ENCODE measurements around the gene RUNDC1.
A peak's percentile ranks its signal among the peaks of the same experiment; 100 is the strongest.

The RUNDC1 gene

GRCh38 chr17:43020030-43020621, 39.8 kb downstream of the RUNDC1 start:
- DNase-seq, result no peak

- peak in 3 of 5 experiments; percentile 11 to 35 (median 30) for DNase-seq
Measured at GRCh38 chr17:43020789-43021740, 40.7 kb downstream of the RUNDC1 start.

GRCh38 chr17:43021741-43022512, 41.6 kb downstream of the RUNDC1 start, which contains the start of gene VAT1:
TSS of gene VAT1 (minus strand) at chr17:43022385. CDS start at chr17:43022322, 63 bp downstream.
- peak; percentile 40 to 63 (median 55) for DNase-seq

DNA sequence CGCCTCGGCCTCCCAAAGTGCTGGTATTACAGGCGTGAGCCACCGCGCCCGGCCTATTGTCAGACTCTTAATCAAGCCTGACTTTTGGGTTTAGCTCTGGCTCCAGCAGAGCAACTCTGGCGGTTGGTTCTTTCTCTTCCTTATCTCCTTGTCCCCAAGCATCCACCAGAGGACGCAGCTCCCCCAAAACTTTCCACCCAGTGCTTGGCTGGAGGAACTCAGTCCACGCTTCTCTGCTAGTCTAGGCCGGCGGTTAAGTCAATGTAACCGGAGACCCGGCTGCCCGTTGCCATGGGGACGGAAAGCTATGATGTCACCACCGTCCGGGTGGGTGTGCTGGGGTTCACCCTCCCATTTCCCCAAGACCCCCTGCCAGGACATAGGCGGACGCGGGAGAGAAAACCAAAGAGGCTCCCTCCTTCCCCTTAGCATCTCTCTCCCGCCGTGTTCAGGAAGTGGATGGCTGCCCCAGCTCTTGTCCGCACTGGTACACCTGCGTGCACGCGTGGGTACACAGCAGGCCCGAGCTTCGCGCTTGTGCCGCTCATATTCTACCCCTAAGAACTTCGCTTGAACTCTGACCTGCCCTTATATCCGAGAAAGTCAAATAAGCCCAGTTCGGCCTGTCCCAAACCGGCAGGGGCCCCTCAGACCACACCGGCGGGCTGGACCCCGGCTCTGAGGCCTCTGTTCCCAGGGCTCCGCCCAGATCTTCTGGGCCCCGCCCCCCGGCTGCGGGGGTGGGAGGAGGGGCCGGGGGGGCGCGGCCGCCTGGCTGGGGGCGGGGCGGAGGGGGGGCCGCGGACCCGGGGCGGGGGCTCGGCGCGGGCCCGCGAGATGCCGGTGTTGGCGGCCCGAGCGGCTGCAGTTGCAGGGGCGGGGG, 44.3 kb downstream of the RUNDC1 start, which contains the start of gene RND2:
Gene RND2, plus strand, starts transcription at position 825 of the 883 bp plus-strand sequence. CDS start 117 bp downstream, outside the sequence.
- DNase-seq, result peak; percentile 59 to 79 (median 71)

GRCh38 chr17:43025290-43025657, 44.9 kb downstream of the RUNDC1 start:
- DNase-seq, result no peak

- DNase-seq, result no peak
Measured at GRCh38 chr17:43025766-43026537, 45.6 kb downstream of the RUNDC1 start.

- DNase-seq, result no peak
Measured at GRCh38 chr17:43026595-43026994, 46.2 kb downstream of the RUNDC1 start.

DNA sequence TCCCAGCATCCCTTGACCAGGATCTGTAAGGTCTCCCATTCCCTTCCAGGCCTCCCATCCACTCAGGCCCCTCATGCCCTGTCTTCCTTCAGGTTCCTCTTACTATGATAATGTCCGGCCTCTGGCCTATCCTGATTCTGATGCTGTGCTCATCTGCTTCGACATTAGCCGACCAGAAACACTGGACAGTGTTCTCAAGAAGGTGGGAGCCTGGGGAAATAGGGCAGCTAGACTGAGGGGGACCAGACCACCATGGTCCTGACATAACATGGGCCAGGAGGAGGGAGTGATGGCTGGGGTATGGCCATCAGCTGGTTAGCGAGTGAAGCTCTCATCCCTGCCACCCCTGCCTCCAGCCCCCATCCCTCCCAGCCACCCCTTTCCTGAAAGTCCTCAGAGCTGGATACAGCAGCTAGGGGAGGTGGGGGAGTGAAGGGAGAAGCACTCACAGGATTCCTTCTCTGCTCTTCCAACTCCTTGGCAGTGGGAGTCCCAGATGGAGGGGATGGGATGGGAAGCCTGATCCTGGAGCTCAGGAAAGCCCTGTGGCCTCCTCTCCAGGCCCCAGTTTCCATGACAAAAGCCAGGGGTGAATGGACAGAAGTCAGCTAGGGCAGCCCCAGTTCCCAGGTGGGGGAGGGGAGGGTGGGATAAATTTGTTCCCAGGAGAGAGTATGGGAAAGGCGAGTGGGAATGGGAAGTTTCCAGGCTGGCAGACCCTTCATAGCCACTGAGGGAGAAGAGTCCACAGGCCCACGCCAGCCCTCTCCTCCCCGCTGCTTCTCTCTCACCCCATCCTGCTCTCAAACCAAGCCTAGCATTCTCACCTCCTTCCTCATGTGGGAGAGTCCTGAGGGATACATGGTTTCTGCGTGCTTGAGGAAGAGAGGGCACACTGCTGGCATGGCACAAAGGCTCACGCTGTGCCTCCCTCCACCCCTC, 47.0 kb downstream of the RUNDC1 start:
- no peak for DNase-seq

- DNase-seq, result no peak
Measured at GRCh38 chr17:43028221-43028861, 48.0 kb downstream of the RUNDC1 start.

DNA sequence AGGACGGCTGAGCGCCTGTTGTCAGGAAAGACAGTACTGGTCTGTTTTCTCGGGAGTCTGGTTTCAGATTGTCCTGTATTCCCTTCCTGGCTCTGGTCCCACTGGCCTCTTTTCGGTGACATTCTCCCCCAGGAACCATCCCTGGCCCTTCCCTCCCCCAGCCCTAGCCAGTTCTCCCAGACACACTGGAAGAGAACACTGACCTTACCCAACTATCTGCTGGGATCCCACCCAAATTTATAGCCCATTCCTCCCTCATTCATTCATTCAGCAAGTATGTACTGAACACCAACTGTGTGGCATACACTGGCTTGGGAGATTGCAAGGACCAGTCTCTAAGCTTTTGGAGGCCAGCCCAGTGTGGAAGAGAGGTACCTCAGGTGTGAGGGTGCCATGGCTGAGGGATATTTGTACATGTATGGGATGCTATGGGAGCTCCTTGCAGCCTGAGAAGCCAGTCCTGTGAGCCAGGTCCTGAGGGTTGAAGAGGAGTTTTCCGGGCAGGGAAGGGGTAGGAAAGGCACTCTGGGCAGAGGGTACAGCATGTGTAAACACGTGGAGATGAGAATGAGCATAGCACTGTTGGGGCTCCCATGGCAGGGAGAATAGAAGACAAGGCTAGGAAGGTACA, 49.9 kb downstream of the RUNDC1 start:
- DNase-seq, result no peak

GRCh38 chr17:43031666-43032065, 51.3 kb downstream of the RUNDC1 start:
- DNase-seq, result no peak

DNA sequence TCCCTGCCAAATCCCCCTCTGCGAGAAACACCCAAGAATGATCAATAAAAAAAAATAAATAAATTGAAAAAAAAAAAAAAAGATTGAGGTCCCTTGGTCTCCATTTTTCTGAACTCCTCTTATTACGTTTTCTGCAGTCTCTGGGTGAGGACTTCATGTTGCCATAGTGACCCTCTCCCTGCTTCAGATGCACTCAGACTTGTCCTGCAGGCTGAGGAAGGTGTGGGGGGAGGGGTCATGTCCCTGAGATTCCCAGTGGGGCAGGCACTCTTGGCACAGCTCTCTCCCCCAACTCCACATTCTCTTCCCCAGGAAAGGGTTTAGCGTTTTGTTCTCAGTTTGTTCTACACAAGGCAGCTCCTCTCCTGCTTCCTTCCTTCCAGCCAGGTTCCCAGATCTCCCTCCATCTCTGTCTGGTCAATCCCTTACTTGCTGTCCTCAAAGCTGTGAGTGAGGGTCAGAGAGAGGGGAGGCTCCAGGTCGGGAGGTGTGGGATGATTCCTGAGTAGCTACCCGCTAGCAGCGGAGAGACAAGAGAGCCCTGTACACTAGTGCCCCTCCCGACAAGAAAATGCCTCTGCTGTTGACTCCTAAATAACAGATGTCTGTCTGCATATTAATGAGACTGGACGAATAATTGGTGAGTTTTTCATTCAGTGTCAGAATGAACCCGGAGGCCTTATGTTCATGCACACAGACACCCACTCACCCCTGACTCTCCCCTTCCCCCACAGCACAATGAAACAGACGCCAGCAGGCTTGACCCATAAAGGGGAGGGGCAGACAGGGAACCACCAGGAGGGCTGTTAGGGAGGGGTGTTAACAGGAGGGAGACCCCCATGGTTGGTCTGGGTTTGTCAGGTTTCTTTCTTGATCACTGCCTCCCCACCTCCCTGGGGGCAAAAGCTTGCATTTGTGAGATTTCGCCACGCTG, 53.9 kb downstream of the RUNDC1 start:
- DNase-seq, result no peak

GRCh38 chr17:43034894-43035293, 54.5 kb downstream of the RUNDC1 start:
- no peak for DNase-seq

- DNase-seq, result no peak
Measured at GRCh38 chr17:43039646-43040045, 59.3 kb downstream of the RUNDC1 start.

GRCh38 chr17:43040655-43041054, 60.3 kb downstream of the RUNDC1 start:
- no peak for DNase-seq

DNA sequence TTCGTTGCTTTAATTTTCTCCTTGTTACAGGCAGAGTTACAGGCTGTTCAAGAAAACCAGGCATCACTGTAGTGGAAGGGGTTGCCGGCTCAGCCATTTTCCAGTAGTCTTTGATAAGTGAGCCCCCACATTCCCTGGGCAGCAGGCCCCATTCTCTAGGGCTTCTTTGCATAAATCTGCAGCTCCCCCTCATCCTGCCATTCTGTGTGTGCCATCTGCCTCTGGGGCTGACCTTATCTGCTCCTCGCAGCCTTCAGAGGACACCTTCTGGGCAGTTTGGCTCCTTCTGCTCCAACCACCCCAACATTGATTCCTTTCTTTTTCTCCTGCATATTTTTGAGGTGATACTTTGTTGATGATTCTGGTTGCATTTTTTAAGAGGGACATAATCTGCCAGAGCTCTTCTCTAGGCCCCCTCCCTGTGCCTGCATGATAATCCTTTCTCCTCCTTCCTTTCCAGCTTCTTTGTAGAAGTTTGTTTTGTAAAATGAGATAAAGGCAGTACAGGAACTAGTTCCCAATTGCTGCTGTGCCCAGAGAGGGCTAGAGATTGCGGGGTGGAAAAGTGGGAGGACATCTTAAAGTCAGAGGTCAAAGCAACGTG, 61.8 kb downstream of the RUNDC1 start:
- DNase-seq, result no peak
